ENCODE results near the gene LRCOL1. TPM values are rescaled to one million over a fixed set of nuclear protein-coding genes. Genes with fewer than 3 reads are reported as not detected.

LRCOL1 gene
- total and polyA plus RNA-seq, 10 of the 15 experiments (the other 5 are each of a cell fraction or from before 2014, with no cell fraction given), result not detected

- H3K9me3 ChIP-seq (replicated peaks; ENCODE audit: control insufficient read depth, insufficient read depth, low read length), result no peaks in the 10 kb centered on the region
- no peaks in the 10 kb centered on the region for H3K27me3 ChIP-seq (replicated peaks in 1 of 2; ENCODE audit: control insufficient read depth in 2 of 2, insufficient read depth in 2 of 2, low read length in 1 of 2)
- SMC1A ChIA-PET (ENCODE audit: uncharacterized antibody, unreplicated experiment), result no interaction called here
- no peaks in the 10 kb centered on the region for H3K4me1 ChIP-seq (ENCODE audit: control insufficient read depth, insufficient read depth, low read length)
- no peak overlapping the region for H3K4me3 ChIP-seq
- no peak overlapping the region for H3K27ac ChIP-seq (ENCODE audit: control insufficient read depth, insufficient read depth)
- RAD21 ChIA-PET (ENCODE audit: unreplicated experiment), result no interaction called here
- intact Hi-C loops (cut with micrococcal nuclease; ENCODE audit: unreplicated experiment), result no loop called here
- POLR2A ChIA-PET, result interaction anchor here (0.6 kb wide), 1 partner anchor 30 kb away, joined by 4 read pairs; the partner anchor contains the start of gene POLE
- CTCF ChIA-PET, result interaction anchor here (0.6 to 1.1 kb wide), 2 partner anchors 12 to 438 kb away, joined by 3 read pairs; no protein-coding TSS in a partner anchor
- H3K36me3 ChIP-seq (ENCODE audit: control insufficient read depth in 2 of 2, insufficient read depth in 2 of 2, low read length in 1 of 2), result peaks cover 27 to 39% of the 10 kb centered on the region in 2 experiments; a peak in 3 of 4 replicates
- no peak for TF ChIP-seq FOXK2 (IDR thresholded peaks at IDR 0.05)
- TF ChIP-seq NR2C2 (IDR thresholded peaks at IDR 0.05; ENCODE audit: borderline replicate concordance, control insufficient read depth, insufficient read length, low read depth), result no peak
- no peak for TF ChIP-seq SPI1 (IDR thresholded peaks at IDR 0.05; ENCODE audit: borderline replicate concordance, insufficient read depth, low read depth, low read length)
- TF ChIP-seq PAX5 (IDR thresholded peaks at IDR 0.05; ENCODE audit: borderline replicate concordance, low read depth, low read length), result no peak
- TF ChIP-seq CTCF (IDR thresholded peaks at IDR 0.05 in 2 of 3, conservative IDR thresholded peaks at IDR 0.05 in 1 of 3; ENCODE audit: control insufficient read depth in 2 of 3, extremely low read depth in 1 of 3, insufficient read depth in 1 of 3, low read depth in 3 of 3, low read length in 3 of 3), result no peak; a peak in 1 of 6 replicates
- TF ChIP-seq DPF2 (IDR thresholded peaks at IDR 0.05), result no peak
- no peak overlapping the region for H2AFZ ChIP-seq (ENCODE audit: control insufficient read depth, low read depth, low read length)
- 95% methylated on average over 12 of the region's 12 CpGs for WGBS (ENCODE audit: insufficient coverage, insufficient replicate concordance, low lambda C conversion rate, missing lambda C conversion rate)
- no peak overlapping the region for H3K9ac ChIP-seq (ENCODE audit: control insufficient read depth, insufficient read depth, low read length)
- DNase-seq (ENCODE audit: low read depth, low spot score), result no peak
- no peak for ATAC-seq
- H4K20me1 ChIP-seq (ENCODE audit: control insufficient read depth, insufficient read depth), result no peaks in the 10 kb centered on the region
- H3K4me2 ChIP-seq (ENCODE audit: control insufficient read depth, insufficient read depth), result no peak overlapping the region
- in situ Hi-C loops (cut with MboI), result no loop called here
- H3K79me2 ChIP-seq (ENCODE audit: control insufficient read depth, insufficient read depth, low read length), result no peaks in the 10 kb centered on the region
- no peak for FAIRE-seq
- BruUV-seq (replicated peaks), result no TSS peak
Measured at GRCh38 chr12:132657004-132657727, 46.8 kb upstream of the LRCOL1 start.
